Measurements from ENCODE around the gene ACO2. TPM values are rescaled to one million over a fixed set of nuclear protein-coding genes. Genes with fewer than 3 reads are reported as not detected.
A peak's percentile ranks its signal among the peaks of the same experiment; 100 is the strongest.
"Not testable (repeated sequence)": the region's sequence is repeated elsewhere in the genome, so short reads cannot be mapped to it uniquely, and the experiment has no call there.

ACO2 gene
- total RNA-seq, 1 donor from 2014 or later: 62.4 TPM

GRCh38 chr22:41447435-41448188 lies 21.3 kb upstream of the ACO2 start:
- H3K4me1 Mint-ChIP-seq (ENCODE audit: low read depth): peaks cover 25% of the 10 kb centered on the region
- H3K4me3 Mint-ChIP-seq (ENCODE audit: unreplicated experiment): peak overlapping the region; percentile 97
- H3K27me3 Mint-ChIP-seq (ENCODE audit: low read depth): no peaks in the 10 kb centered on the region
- DNase-seq (ENCODE audit: low spot score): peak; percentile 95
- TF ChIP-seq CTCF (IDR thresholded peaks at IDR 0.05): no peak
- peak overlapping the region; percentile 99 for H3K27ac Mint-ChIP-seq (ENCODE audit: unreplicated experiment)
- H3K9me3 Mint-ChIP-seq (ENCODE audit: low read depth): no peaks in the 10 kb centered on the region
- peaks cover 2% of the 10 kb centered on the region for H3K36me3 Mint-ChIP-seq (ENCODE audit: low read depth)

GRCh38 chr22:41448189-41448808 lies 20.6 kb upstream of the ACO2 start:
- TF ChIP-seq CTCF (IDR thresholded peaks at IDR 0.05): no peak
- DNase-seq (ENCODE audit: low spot score): peak; percentile 95
- peak overlapping the region; percentile 97 for H3K4me3 Mint-ChIP-seq (ENCODE audit: unreplicated experiment)
- peaks cover 18% of the 10 kb centered on the region for H3K4me1 Mint-ChIP-seq (ENCODE audit: low read depth)
- no peaks in the 10 kb centered on the region for H3K27me3 Mint-ChIP-seq (ENCODE audit: low read depth)
- peaks cover 2% of the 10 kb centered on the region for H3K36me3 Mint-ChIP-seq (ENCODE audit: low read depth)
- H3K9me3 Mint-ChIP-seq (ENCODE audit: low read depth): no peaks in the 10 kb centered on the region
- peak overlapping the region; percentile 99 for H3K27ac Mint-ChIP-seq (ENCODE audit: unreplicated experiment)

GRCh38 chr22:41458161-41458728 lies 10.7 kb upstream of the ACO2 start:
- Mint-ChIP-seq H3K27me3 (ENCODE audit: low read depth) (no peaks in the 10 kb centered on the region), H3K4me1 (ENCODE audit: low read depth) (no peaks in the 10 kb centered on the region), H3K4me3 (ENCODE audit: unreplicated experiment) (no peak overlapping the region), H3K36me3 (ENCODE audit: low read depth) (peaks cover 14% of the 10 kb centered on the region), H3K9me3 (ENCODE audit: low read depth) (no peaks in the 10 kb centered on the region), H3K27ac (ENCODE audit: unreplicated experiment) (no peak overlapping the region)
- peak; percentile 13 for DNase-seq (ENCODE audit: low spot score)
- no peak for TF ChIP-seq CTCF (IDR thresholded peaks at IDR 0.05)

DNA sequence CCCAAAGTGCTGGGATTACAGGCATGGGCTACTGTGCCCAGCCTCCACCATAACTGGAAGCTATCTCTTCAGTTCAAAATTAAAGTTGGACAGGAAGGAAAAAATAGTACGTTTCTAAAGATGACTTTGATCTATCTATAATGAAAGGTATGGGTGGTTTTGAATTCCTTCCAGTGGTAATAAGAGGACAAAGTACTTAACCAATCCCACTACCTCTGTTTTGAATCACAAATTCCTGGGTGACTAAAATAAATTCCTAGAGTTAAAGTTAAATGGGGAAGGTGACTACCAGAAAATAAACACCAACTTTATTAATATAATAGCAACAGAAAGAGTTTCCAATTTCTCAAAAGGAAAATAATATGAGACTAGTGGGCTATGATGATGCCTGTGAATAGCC lies 9.5 kb upstream of the ACO2 start:
- H3K27me3 Mint-ChIP-seq (ENCODE audit: low read depth): no peaks in the 10 kb centered on the region
- TF ChIP-seq CTCF (IDR thresholded peaks at IDR 0.05): no peak
- H3K27ac Mint-ChIP-seq (ENCODE audit: unreplicated experiment): no peak overlapping the region
- peaks cover 19% of the 10 kb centered on the region for H3K36me3 Mint-ChIP-seq (ENCODE audit: low read depth)
- DNase-seq (ENCODE audit: low spot score): no peak
- no peaks in the 10 kb centered on the region for H3K9me3 Mint-ChIP-seq (ENCODE audit: low read depth)
- no peaks in the 10 kb centered on the region for H3K4me1 Mint-ChIP-seq (ENCODE audit: low read depth)
- H3K4me3 Mint-ChIP-seq (ENCODE audit: unreplicated experiment): no peak overlapping the region

DNA sequence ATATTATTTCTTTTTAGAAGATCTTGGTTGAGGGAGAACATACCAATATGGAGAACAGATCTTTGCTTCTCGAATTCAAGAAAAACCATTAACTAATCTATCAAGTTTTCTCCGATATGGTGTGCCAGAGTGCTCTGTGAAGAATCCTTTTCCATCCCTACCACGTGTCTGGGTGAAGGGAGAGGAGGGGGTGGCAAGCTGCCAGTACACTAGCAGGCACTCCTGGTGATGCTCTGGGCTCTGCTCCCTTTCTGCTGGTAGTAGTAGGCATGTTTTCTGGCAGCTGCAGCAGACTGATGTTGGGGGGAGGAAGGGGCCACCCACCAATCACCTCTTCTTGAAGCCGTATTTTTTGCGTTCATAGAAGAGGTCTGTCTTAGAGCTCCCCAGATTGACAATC lies 8.8 kb upstream of the ACO2 start:
- peaks cover 23% of the 10 kb centered on the region for H3K36me3 Mint-ChIP-seq (ENCODE audit: low read depth)
- not testable (repeated sequence) for H3K4me1 Mint-ChIP-seq (ENCODE audit: low read depth)

More for the DNA sequence above, 8.8 kb upstream of the ACO2 start:
- H3K9me3 Mint-ChIP-seq (ENCODE audit: low read depth); H3K27ac Mint-ChIP-seq (ENCODE audit: unreplicated experiment); H3K27me3 Mint-ChIP-seq (ENCODE audit: low read depth); H3K4me3 Mint-ChIP-seq (ENCODE audit: unreplicated experiment): not testable (repeated sequence)
- peak; percentile 28 for DNase-seq (ENCODE audit: low spot score)

Data from chondrocyte (in vitro differentiated cells).